ENCODE measurements around the gene ZNF367.

DNA sequence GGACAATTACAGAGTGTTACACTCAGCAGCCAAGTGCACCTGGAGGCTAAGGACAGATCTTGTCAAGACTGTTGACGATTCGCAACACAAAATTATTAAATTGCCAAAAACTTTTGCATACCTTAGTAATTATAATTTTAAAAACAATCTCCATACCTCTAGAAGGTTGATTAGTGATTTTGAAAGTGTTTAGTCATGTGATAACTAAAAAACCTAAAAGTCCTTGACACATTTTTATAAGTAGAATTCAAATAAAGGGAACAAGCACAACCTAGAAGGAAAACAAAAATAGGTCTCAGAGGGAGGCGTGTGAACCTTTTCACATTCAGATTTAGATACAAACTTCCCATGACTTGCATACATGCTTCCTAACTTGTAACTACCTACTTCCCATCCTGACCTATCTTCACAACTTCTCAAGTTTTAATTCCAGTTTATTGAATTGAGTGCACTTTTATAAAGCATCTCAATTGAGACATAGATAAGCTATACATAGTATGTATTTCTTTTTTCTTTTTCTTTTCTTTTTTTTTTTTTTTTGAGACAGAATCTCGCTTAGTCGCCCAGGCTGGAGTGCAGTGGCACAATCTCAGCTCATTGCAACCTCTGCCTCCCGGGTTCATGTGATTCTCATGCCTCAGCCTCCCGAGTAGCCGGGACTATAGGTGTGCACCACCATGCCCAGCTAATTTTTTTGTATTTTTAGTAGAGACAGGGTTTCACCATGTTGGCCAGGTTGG is 5.8 kb downstream of the ZNF367 start:
- TF ChIP-seq, protein P1, sequence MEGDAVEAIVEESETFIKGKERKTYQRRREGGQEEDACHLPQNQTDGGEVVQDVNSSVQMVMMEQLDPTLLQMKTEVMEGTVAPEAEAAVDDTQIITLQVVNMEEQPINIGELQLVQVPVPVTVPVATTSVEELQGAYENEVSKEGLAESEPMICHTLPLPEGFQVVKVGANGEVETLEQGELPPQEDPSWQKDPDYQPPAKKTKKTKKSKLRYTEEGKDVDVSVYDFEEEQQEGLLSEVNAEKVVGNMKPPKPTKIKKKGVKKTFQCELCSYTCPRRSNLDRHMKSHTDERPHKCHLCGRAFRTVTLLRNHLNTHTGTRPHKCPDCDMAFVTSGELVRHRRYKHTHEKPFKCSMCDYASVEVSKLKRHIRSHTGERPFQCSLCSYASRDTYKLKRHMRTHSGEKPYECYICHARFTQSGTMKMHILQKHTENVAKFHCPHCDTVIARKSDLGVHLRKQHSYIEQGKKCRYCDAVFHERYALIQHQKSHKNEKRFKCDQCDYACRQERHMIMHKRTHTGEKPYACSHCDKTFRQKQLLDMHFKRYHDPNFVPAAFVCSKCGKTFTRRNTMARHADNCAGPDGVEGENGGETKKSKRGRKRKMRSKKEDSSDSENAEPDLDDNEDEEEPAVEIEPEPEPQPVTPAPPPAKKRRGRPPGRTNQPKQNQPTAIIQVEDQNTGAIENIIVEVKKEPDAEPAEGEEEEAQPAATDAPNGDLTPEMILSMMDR (IDR thresholded peaks at IDR 0.05) = no peak
- TF ChIP-seq POLR2AphosphoS5 (IDR thresholded peaks at IDR 0.05; ENCODE audit: insufficient read depth in 1 of 2, low read depth in 1 of 2) = no peak

Data from vagina (tissue), 2 donors.